Activated CD8-positive, alpha-beta memory T cell treated with anti-CD3 and anti-CD28 coated beads for 48 hours (primary cell): ENCODE data around the gene IDH2.

Experiments used
- DNase-seq, 3 experiments: peaks; one replicate each; pipeline ENCODE4 v3.0.0-alpha.2; 2020; ENCODE audit warnings: low read depth in 2 of 3, low spot score in 2 of 3

IDH2 gene

GRCh38 chr15:90044916-90045371 is 57.3 kb downstream of the IDH2 start:
- DNase-seq = no peak

- no peak for DNase-seq
Measured at GRCh38 chr15:90044191-90044590, 58.1 kb downstream of the IDH2 start.

- DNase-seq = no peak
Measured at GRCh38 chr15:90043530-90044010, 58.7 kb downstream of the IDH2 start.

GRCh38 chr15:90042766-90043529 is 59.3 kb downstream of the IDH2 start:
- DNase-seq = no peak

GRCh38 chr15:90042356-90042755 is 59.9 kb downstream of the IDH2 start:
- DNase-seq = no peak

GRCh38 chr15:90040618-90041017 is 61.6 kb downstream of the IDH2 start:
- no peak for DNase-seq

GRCh38 chr15:90039996-90040395 is 62.3 kb downstream of the IDH2 start:
- DNase-seq = no peak

- no peak for DNase-seq
Measured at GRCh38 chr15:90038632-90039095, 63.6 kb downstream of the IDH2 start.

- no peak for DNase-seq
Measured at GRCh38 chr15:90037961-90038631, 64.2 kb downstream of the IDH2 start.

GRCh38 chr15:90037511-90037860 is 64.8 kb downstream of the IDH2 start:
- DNase-seq = no peak

GRCh38 chr15:90036806-90037510 is 65.3 kb downstream of the IDH2 start:
- no peak for DNase-seq

GRCh38 chr15:90036343-90036742 is 65.9 kb downstream of the IDH2 start:
- DNase-seq = no peak

- no peak for DNase-seq
Measured at GRCh38 chr15:90035840-90036230, 66.4 kb downstream of the IDH2 start.

- no peak for DNase-seq
Measured at GRCh38 chr15:90035095-90035839, 67.0 kb downstream of the IDH2 start.

GRCh38 chr15:90033448-90033847 is 68.8 kb downstream of the IDH2 start:
- no peak for DNase-seq
